NCI-H1048 (cell line): ENCODE data around the gene POLDIP2.
A peak's percentile ranks its signal among the peaks of the same experiment; 100 is the strongest.

Source experiments
- DNase-seq: peaks from one replicate; lab custom pipeline; 2025; lab: John Stamatoyannopoulos, UW

POLDIP2 gene

DNA sequence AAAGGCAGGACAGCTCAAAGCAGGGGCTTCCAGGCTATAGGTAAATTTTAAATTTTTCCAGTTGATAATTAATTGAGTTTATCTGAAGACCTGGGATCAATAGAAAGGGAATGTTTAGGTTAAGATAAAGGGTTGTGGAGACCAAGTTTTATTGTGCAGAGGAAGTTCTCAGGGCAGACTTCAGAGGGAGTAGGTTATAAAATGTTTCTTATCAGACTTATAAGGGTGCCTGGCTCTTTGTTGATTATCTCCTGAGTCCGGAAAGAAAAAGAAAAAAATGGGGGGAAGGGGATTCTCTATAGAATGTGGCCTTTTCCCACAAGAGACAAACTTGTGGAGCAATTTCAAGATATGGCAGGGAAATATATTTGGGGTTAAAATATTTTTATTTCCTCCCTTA, 32.8 kb upstream of the POLDIP2 start:
- DNase-seq: no peak

DNA sequence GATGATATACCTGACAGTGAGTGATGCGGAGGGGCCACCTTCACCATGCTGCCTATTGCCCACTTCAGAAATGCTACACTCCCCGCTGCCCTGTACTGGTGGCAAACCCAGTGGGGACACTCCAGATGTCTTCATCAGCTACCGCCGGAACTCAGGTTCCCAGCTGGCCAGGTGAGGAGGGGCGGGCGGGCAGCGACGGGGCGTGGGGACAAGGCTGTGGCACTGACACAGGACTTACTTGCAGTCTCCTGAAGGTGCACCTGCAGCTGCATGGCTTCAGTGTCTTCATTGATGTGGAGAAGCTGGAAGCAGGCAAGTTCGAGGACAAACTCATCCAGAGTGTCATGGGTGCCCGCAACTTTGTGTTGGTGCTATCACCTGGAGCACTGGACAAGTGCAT, 30.8 kb upstream of the POLDIP2 start:
- no peak for DNase-seq

DNA sequence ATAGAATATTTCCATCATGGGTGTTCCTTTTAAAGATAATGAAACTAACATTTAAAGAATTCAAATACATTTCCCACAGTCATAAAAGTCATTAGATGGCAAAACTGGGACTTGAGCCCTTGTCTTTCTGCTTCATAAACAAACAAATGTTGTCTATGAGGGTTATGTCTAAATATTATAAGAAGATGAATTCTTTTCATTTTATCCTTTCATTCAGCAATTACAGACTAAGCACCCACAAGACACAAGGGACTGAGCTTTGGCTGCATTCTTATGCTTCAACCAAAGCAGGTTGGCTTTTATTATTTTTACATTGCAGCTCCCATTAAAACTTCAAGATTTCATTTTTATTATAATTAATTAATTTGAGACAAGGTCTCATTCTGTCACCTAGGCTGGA, 29.1 kb upstream of the POLDIP2 start:
- no peak for DNase-seq

DNA sequence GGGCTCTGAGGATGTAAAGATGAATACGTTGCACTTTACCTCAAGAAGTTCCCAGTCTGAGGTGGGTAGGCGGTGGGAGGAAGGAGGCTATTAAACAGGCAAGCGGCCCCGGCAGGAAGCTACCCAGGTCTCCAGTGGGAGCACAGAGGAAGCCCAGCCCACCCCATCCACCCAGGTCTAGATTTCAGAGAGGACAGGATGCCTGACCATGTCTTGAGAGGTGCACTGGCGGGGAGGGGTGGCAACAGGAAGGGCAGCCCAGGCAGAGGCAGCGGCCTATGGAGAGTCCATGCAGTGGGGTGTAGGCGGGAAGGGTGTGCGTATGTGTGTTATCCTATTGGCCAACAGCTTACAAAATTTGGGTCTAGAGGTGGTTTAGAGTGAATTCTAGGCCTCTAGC, 28.1 kb upstream of the POLDIP2 start:
- no peak for DNase-seq

DNA sequence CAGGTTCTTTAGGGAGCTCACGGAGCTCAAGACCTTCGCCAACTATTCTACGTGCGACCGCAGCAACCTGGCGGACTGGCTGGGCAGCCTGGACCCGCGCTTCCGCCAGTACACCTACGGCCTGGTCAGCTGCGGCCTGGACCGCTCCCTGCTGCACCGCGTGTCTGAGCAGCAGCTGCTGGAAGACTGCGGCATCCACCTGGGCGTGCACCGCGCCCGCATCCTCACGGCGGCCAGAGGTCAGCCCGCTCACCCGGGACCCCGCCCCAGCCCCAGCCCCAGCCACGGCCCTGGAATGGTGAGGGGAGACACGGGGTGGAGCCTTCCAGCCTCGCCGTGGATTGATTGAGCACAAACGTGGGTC, 27.7 kb upstream of the POLDIP2 start:
- DNase-seq: no peak

DNA sequence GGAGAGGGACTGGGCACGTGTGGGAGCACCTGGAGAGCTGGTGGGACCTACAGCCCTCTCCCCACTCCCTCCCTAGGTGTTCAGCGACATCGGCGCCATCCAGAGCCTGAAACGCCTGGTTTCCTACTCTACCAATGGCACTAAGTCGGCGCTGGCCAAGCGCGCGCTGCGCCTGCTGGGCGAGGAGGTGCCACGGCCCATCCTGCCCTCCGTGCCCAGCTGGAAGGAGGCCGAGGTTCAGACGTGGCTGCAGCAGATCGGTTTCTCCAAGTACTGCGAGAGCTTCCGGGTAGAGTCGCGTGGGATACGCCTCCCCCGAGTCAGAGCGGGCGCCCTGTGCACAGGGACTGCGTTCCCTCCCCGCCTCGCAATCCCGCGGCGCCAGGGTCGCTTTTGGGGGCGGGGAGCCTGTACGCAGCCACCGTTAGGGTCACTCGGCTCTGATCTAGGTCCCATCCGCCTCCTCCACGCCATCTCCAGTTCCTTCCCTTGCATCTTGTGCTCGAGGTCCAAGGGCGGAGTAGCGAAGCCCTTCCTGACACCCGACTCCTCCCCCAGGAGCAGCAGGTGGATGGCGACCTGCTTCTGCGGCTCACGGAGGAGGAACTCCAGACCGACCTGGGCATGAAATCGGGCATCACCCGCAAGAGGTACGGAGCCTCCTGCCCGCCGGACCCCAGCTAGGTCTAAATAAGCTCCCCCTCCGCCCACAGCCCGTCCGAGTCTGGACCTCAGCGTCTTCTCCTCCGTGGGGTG, 27.1 kb upstream of the POLDIP2 start:
- no peak for DNase-seq

DNA sequence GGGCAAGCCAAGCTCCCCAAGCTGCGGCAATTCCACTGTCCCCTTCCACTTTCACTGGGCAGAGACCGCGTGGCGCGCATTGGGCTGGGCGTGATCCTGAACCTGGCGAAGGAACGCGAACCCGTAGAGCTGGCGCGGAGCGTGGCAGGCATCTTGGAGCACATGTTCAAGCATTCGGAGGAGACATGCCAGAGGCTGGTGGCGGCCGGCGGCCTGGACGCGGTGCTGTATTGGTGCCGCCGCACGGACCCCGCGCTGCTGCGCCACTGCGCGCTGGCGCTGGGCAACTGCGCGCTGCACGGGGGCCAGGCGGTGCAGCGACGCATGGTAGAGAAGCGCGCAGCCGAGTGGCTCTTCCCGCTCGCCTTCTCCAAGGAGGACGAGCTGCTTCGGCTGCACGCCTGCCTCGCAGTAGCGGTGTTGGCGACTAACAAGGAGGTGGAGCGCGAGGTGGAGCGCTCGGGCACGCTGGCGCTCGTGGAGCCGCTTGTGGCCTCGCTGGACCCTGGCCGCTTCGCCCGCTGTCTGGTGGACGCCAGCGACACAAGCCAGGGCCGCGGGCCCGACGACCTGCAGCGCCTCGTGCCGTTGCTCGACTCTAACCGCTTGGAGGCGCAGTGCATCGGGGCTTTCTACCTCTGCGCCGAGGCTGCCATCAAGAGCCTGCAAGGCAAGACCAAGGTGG, 24.0 kb upstream of the POLDIP2 start:
- DNase-seq: no peak

DNA sequence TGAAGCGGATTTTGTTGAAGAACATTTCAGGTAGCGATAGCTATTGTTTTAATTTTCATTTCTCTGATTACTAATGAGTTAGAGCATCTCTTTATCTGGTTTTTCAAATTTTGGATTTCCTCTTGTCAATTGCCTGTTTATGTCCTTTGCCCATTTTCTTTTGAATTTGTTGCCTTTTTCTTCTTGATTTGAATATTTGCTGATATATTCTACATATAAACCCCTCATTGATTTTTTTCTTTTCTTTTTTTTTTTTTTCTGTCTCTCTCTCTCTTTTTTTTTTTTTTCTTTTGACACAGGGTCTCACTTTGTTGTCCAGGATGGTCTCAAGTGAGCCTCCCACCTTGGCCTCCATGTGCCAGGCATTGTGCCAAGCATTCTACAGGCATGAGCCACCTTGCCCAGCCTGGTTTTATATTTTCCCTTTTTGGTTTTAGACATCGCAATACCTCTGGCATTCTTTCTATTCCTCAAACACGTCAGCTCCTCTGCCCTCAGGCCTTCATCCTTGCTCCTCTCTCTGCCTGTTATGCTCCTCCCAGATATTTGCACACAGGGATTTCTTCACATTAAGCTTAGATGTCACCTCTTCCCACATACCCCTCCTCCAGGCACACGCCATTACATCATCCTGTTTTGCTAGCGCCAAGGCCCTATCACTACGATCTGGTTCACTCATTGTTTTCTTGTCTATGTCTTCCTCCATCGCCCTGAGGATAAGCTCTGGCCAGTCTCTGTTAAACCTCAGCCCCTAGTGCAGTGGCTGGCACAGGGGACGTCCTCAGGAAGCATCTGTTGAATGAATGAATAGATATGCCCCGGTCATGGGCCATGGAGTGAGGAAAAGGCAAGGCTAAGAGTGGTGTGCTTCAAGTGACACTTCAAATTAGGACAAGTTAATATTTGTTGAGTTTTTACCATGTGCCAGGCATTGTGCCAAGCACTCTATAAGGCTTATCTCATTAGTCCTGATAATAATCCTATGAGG, 22.8 kb upstream of the POLDIP2 start:
- no peak for DNase-seq

DNA sequence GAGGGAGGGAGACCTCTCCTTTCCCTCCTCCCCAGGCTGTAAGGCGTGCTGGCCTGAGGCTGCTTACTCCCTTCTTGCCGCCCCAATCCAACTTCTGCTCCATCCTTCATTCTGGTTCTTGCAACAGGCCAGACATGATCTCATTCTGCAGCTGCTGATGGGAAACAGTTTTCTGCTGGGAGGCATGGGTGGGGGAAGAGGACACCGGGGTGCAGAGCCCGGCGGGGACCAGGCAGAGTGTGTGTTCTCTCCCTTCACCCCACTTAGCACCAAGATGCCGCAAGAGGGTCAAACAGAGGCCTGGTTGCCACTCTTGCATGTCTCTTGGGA, 15.6 kb upstream of the POLDIP2 start:
- no peak for DNase-seq

DNA sequence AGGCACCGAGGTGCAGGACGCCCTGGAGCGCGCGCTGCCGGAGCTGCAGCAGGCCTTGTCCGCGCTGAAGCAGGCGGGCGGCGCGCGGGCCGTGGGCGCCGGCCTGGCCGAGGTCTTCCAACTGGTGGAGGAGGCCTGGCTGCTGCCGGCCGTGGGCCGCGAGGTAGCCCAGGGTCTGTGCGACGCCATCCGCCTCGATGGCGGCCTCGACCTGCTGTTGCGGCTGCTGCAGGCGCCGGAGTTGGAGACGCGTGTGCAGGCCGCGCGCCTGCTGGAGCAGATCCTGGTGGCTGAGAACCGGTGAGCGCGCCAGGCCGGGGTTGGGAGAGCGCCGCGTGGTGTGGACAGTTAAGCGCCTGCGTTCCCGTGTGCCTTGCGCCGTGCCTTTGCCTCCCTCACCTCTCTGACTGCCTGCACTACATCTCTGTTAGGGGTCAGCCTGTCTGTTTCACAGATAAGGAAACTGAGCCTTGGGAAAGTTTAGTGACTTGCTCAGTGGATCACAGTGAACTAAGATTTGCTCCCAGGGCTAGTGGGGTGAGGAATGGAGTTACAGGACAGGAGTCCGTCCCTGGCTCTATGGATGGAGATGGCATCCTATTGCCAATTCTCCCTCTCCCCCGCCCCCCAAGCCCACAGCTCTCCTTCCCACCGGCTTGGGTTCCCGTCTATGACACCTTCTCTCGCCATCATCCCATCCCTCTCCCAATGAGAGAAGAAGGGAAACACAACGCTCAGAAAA, 15.0 kb upstream of the POLDIP2 start:
- no peak for DNase-seq

DNA sequence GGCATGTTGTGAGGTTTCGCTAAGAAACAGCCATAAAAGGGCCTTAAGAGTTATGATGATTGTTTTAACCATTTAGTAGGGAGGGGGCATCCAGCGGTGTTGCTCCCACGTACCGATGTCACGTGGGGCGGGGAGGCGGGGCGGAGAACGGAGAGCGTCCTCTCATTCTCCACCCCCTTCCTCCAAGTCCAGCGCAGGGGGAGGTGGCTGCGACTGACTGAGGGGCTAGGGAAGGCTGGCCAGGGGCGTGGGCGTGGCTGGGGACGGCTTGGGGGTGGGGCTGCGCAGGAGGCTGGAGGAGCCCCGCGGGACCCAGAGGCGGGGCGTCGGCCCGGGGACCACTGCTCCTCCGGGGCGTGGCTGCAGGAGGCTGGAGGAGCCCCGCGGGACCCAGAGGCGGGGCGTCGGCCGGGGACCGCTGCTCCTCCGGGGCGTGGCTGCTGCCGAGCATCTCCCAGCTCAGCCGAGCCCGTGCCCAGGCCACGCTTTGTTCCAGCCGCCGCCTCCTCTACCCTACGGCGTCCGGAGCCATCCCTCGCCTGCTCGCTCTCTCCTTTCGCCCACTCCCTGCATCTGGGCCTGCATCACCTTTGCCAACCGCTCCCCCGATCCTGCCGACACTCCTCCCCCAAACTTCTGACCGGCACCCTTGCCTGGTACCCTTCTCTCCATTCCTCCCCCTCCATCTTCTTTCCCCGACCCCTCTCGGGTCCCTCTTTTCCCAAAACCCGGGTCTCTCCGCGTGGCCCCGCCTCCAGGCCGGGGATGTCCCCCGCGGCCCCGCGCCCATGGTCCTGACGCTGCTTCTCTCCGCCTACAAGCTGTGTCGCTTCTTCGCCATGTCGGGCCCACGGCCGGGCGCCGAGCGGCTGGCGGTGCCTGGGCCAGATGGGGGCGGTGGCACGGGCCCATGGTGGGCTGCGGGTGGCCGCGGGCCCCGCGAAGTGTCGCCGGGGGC, 14.2 kb upstream of the POLDIP2 start, which contains the start of gene SARM1:
SARM1 (plus strand) TSS at position 450 of the 958 bp plus-strand sequence; CDS start at position 789, 339 bp downstream.
- peak; percentile 79 for DNase-seq

DNA sequence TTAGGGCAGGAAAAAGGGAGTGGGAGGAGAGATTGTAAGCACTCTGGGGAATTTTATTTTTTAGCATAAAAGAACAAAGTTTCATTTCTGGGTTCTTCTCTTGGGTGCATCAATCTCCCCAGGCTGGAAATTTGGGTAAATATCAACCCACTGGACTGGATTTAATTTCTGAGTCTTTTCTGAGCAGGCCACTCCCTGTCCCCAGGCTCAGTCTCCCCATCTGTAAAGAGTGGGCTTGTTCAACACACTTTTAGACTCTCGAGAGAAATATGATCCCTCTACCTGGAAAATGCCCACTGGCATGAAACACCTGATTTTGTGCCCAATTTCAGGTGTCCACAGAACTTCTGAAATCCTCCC, 13.4 kb upstream of the POLDIP2 start:
- DNase-seq: no peak

DNA sequence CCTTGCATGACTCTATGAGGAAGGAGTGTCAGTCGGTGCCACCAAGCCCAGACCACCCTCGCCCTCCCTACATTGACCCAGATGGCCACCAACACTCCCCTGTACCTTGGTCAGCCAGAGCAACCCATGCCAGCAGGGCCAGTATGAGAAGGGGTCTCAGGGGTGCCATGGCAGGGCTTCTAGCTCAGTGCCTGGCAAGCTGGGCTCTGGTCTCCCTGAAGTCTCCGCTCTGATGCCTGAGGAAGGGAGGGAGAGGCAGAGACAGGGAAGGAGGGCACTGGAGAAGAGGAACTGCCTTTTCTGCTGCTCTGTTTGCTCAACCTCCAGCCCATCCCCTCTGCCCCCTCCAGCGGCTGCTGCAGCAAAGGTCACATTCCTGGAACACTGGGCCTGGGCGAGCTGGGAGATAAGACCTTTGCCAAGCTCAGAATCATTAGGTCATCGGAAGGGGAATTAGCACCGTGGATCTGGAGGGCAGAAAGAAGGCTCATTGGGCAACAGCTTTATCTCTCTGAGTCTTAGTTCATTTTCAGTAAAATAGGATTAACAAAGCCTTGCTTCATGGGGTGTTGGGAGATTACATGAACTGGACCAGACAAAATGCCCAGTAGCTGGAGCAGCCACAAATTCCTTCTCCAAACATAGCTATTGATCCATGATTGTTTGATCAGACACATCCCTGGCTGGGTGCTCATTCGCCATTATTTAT, 12.9 kb upstream of the POLDIP2 start, which contains the start of gene VTN:
VTN (minus strand) TSS at position 273 of the 709 bp plus-strand sequence; CDS start at position 169, 104 bp downstream.
- DNase-seq: no peak

DNA sequence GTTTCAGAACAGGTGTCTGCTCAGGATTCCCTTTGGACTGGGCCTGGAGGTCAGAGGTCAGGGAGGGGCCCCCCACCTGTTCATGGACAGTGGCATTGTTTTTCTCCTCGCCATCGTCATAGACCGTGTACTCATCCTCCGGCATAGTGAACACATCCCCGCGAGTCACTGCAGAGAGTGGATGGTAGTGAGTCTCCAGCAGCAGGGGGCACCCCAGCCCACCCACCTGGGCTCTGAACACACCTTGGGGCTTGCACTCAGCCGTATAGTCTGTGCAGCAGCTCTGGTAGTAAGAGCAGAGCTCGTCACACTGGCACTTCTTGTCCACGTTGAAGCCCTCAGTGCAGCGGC, 12.3 kb upstream of the POLDIP2 start:
- no peak for DNase-seq

DNA sequence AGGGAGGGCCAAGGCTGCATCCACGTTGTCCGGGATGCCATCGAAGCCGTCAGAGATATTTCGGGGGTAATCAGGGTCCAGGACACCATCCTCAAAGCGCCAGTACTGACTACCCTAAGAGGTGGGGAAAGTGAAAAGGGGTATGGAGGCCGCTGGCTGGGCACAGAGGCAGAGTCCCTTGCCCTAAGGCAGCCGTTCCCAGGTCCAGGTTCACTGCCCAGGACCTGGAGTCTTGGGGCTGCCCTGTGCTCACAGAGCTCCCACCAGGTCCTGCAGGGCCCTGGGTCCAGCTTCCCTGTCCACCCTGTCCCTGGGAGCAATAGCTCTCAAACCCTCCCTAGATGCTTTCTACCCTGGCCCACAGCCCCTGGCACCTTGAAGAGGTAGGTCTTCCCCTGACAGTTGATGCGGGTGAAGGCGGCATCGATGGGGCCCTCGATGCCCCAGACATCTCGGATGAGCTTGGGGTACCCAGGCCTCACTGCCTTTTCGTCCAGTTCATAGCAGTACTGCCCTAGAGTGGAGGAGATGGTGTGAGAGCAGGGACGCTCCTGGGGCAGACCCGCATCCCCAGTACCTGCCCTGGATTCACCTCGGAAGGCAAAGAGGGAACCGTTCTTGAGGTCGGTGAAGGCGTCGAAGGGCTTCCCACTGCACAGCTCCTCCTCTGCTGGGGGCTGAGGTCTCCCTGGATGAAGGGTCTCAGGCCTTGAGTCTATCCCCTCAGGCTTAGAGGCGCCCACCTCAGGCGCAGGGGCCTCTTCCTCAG, 11.8 kb upstream of the POLDIP2 start:
- no peak for DNase-seq

DNA sequence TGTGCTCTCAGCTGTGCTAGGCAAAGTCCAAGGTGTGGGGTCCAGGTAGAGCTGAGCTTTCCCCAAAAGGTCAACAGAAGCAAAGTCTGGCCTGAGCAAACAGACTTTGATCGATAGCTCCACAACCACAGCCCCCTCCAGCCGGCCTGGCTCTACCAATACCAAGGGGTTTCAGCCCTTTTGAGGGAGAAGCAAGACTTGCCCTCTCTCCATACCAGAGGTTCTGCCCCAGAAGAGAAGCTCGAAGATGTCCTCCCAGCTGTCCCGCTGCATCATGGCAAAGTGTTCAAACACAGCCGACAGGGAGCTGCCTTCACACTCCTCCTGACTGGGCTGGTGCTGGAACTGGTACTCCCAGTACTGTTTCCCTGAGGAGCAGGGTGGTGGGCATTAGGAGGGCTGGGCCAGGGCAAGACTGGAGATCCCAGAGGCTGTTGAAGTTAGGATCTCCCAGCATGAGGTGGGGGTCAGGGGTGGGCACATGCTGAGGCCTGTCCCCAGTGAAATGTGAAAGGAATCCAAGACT, 11.0 kb upstream of the POLDIP2 start:
- no peak for DNase-seq

DNA sequence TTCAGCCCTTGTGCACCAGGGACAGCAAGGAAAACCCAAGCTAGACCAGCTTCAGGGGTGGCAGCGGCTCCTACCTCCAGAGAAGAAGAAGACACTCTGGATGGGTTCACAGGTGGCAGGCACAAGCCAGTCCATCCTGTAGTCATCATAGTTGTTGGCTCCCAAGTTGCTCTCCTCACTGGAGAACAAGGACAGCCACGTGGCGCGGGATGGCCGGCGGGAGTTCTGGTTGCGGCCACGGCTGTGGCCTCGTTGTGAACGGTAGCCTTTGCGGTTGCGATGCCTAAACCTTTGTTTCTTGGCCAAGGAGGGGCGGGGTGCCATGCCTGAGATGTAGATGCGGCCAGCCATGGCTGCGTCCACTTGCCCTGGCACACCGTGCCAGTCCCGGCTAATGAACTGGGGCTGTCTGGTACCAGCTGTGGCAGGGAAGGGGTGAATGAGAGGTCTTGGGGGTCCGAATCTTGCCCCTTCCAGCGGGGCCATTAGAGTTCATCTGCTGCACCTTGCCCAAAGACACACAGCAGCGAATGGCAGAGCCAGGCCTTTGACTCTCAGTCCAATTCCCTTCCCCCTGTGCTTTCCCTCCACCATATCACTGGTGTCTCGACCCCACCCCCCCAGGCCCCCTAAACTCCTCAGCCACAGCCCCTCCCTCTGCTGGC, 10.4 kb upstream of the POLDIP2 start:
- DNase-seq: no peak

DNA sequence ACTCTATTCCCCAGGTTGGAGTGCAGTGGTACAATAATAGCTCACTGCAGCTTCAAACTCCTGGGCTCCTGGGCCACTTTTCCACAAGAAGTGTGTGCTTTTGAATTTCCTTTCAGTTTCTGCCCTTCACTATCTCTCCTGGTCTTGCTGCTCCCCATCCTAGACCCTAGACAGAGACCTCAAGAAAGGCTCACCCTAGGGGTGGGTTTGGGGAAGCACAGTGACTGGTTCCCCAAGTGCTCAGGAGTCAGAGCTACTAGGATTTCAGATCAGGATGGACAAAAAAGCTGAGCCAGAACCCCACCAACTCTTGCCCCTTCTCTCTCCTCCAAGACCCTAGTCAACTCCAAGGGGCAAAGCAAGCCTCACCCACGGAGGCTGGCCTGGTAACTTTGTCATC, 9.3 kb upstream of the POLDIP2 start:
- DNase-seq: no peak

DNA sequence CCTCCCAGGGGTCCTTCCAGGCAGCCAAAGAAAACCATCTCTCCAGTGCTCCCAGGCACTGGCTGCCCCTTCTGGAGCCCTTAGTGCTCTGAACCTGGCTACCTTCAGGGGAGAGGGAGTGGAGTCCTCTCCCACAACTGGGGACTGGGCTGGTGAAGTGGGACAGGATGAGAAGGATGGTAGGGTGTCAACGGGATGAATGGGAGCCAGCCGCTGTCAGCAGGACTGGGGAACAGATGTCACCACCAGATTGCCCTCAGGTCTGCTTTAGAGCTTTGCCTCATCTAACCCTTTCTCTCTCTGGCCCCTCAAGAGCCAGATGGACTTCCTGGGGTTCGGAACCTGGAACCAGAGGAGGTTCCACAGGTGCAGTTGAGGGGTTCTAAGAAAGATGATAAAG, 8.2 kb upstream of the POLDIP2 start:
- no peak for DNase-seq
